GM12878 (cell line): ENCODE data around the gene CCDC12.

Experiments
- CHD1 ChIP-seq: IDR thresholded peaks from 2 replicates; pipeline ENCODE4 v1.6.1; 2012; ENCODE audit warnings: low read depth, low read length, improper control_type of control experiment
- CHD2 ChIP-seq: IDR thresholded peaks from 2 replicates; pipeline ENCODE4 v1.6.1; 2011; ENCODE audit warnings: low read depth, low read length, improper control_type of control experiment, borderline replicate concordance
- CHD4 ChIP-seq: fragments of 200-600 bp; sonication (generic); IDR thresholded peaks from 2 replicates; pipeline ENCODE4 v1.6.1; 2016; ENCODE audit warnings: mild to moderate bottlenecking
- EZH2 ChIP-seq: IDR thresholded peaks from 2 replicates; pipeline ENCODE4 v1.6.1; 2012; ENCODE audit warnings: low read depth, mild to moderate bottlenecking, control low read depth, inconsistent platforms, low read length, borderline replicate concordance; ENCODE audit not compliant: control insufficient read depth
- GABPA ChIP-seq: IDR thresholded peaks from 2 replicates; pipeline ENCODE4 v1.6.1; 2014; ENCODE audit warnings: antibody characterized with exemption, low read depth, mild to moderate bottlenecking, inconsistent platforms
- JUNB ChIP-seq: IDR thresholded peaks from 2 replicates; pipeline ENCODE4 v1.6.1; 2016; ENCODE audit warnings: antibody characterized with exemption, mild to moderate bottlenecking
- NFIC ChIP-seq: IDR thresholded peaks from 2 replicates; pipeline ENCODE4 v1.6.1; 2012; ENCODE audit warnings: low read depth, mild to moderate bottlenecking, inconsistent platforms, low read length, moderate library complexity
- POLR2A ChIP-seq: IDR thresholded peaks from 2 replicates; pipeline ENCODE4 v1.6.1; 2011; ENCODE audit warnings: low read depth, mild to moderate bottlenecking, low read length
- TAF1 ChIP-seq: IDR thresholded peaks from 2 replicates; pipeline ENCODE4 v1.6.1; 2011; ENCODE audit warnings: mild to moderate bottlenecking, low read depth, low read length, borderline replicate concordance
- YY1 ChIP-seq: IDR thresholded peaks from 2 replicates; pipeline ENCODE4 v1.6.1; 2011; ENCODE audit warnings: low read depth, mild to moderate bottlenecking, low read length
- TF ChIP-seq, protein P1 (sequence below): fragments of 450-650 bp; formaldehyde crosslinking; IDR thresholded peaks from 2 replicates; pipeline ENCODE4 v1.4.0; 2022; ENCODE audit warnings: mild to moderate bottlenecking, moderate library complexity
- TF ChIP-seq, protein P2 (sequence below): IDR thresholded peaks from 2 replicates; pipeline ENCODE4 v1.6.1; 2012; ENCODE audit warnings: mild to moderate bottlenecking, low read depth, low read length
- TF ChIP-seq, protein P3 (sequence below), 3 experiments: IDR thresholded peaks in 2 of 3; conservative IDR thresholded peaks in 1 of 3; 2 replicates each; pipeline ENCODE4 v1.5.1; 2011; ENCODE audit warnings: low read depth in 3 of 3, low read length in 3 of 3, mild to moderate bottlenecking in 3 of 3, control low read depth in 2 of 3, moderate library complexity in 2 of 3, inconsistent platforms in 1 of 3, mixed read lengths in 1 of 3; ENCODE audit not compliant: control insufficient read depth in 2 of 3, insufficient read depth in 1 of 3; ENCODE audit errors: extremely low read depth in 1 of 3

DNA sequence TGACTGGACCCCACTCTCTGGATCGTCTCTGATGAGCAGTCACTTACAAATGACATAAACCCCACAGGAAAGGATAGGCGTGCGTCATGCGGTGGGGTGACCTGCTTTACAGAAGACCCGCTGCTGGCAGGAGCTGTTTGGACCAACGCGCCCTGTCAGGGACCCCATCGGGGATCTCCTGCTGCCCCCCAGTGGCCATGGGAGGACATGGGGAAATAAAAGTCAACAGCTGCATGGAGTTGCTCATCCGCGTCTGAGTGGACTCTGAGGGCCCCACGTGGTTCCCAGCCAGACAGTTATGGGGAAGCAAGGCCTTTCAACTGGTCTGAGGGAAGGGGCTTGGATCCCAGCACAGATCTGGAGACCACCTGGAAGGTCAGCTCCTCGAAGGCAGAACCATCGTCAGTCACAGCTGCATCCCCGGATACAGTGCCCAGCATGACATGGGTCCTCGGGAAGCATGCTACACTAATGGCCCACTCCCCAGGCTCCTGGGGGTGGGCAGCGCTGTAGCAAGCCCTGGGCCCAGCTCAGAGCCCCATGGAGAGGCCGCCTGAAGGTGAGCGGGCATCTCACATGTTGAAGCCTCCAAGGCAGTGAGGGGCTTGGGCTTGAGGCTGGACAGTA, 66.9 kb downstream of the CCDC12 start:
- TF ChIP-seq YY1 (peak; percentile 75; the same call in 1 of the 2 replicates), GABPA (no peak), JUNB (no peak), CHD1 (no peak), CHD2 (0 out of 2 replicates have a peak, but pooled peaks have one; percentile 6), POLR2A (no peak), EZH2 (no peak), NFIC (no peak), TAF1 (no peak), CHD4 (no peak)
- TF ChIP-seq, protein P1, sequence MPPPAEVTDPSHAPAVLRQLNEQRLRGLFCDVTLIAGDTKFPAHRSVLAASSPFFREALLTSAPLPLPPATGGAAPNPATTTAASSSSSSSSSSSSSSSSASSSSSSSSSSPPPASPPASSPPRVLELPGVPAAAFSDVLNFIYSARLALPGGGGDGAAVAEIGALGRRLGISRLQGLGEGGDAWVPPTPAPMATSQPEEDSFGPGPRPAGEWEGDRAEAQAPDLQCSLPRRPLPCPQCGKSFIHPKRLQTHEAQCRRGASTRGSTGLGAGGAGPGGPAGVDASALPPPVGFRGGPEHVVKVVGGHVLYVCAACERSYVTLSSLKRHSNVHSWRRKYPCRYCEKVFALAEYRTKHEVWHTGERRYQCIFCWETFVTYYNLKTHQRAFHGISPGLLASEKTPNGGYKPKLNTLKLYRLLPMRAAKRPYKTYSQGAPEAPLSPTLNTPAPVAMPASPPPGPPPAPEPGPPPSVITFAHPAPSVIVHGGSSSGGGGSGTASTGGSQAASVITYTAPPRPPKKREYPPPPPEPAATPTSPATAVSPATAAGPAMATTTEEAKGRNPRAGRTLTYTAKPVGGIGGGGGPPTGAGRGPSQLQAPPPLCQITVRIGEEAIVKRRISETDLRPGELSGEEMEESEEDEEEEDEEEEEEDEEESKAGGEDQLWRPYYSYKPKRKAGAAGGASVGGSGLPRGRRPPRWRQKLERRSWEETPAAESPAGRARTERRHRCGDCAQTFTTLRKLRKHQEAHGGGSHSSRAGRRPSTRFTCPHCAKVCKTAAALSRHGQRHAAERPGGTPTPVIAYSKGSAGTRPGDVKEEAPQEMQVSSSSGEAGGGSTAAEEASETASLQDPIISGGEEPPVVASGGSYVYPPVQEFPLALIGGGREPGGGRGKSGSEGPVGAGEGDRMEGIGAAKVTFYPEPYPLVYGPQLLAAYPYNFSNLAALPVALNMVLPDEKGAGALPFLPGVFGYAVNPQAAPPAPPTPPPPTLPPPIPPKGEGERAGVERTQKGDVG (CRISPR knock-in tag), result no peak
- TF ChIP-seq, protein P2, sequence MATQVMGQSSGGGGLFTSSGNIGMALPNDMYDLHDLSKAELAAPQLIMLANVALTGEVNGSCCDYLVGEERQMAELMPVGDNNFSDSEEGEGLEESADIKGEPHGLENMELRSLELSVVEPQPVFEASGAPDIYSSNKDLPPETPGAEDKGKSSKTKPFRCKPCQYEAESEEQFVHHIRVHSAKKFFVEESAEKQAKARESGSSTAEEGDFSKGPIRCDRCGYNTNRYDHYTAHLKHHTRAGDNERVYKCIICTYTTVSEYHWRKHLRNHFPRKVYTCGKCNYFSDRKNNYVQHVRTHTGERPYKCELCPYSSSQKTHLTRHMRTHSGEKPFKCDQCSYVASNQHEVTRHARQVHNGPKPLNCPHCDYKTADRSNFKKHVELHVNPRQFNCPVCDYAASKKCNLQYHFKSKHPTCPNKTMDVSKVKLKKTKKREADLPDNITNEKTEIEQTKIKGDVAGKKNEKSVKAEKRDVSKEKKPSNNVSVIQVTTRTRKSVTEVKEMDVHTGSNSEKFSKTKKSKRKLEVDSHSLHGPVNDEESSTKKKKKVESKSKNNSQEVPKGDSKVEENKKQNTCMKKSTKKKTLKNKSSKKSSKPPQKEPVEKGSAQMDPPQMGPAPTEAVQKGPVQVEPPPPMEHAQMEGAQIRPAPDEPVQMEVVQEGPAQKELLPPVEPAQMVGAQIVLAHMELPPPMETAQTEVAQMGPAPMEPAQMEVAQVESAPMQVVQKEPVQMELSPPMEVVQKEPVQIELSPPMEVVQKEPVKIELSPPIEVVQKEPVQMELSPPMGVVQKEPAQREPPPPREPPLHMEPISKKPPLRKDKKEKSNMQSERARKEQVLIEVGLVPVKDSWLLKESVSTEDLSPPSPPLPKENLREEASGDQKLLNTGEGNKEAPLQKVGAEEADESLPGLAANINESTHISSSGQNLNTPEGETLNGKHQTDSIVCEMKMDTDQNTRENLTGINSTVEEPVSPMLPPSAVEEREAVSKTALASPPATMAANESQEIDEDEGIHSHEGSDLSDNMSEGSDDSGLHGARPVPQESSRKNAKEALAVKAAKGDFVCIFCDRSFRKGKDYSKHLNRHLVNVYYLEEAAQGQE, result no peak
- TF ChIP-seq, protein P3, sequence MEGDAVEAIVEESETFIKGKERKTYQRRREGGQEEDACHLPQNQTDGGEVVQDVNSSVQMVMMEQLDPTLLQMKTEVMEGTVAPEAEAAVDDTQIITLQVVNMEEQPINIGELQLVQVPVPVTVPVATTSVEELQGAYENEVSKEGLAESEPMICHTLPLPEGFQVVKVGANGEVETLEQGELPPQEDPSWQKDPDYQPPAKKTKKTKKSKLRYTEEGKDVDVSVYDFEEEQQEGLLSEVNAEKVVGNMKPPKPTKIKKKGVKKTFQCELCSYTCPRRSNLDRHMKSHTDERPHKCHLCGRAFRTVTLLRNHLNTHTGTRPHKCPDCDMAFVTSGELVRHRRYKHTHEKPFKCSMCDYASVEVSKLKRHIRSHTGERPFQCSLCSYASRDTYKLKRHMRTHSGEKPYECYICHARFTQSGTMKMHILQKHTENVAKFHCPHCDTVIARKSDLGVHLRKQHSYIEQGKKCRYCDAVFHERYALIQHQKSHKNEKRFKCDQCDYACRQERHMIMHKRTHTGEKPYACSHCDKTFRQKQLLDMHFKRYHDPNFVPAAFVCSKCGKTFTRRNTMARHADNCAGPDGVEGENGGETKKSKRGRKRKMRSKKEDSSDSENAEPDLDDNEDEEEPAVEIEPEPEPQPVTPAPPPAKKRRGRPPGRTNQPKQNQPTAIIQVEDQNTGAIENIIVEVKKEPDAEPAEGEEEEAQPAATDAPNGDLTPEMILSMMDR (IDR thresholded peaks at IDR 0.05 in 2 of 3, conservative IDR thresholded peaks at IDR 0.05 in 1 of 3; ENCODE audit: control insufficient read depth in 2 of 3, extremely low read depth in 1 of 3, insufficient read depth in 1 of 3, low read depth in 3 of 3, low read length in 3 of 3), result peak; percentile 88 to 93 (median 88)
